ENCODE measurements around the gene LUZP2.

GRCh38 chr11:24653901-24654300 lies 157.0 kb downstream of the LUZP2 start:
- TF ChIP-seq, protein P1, sequence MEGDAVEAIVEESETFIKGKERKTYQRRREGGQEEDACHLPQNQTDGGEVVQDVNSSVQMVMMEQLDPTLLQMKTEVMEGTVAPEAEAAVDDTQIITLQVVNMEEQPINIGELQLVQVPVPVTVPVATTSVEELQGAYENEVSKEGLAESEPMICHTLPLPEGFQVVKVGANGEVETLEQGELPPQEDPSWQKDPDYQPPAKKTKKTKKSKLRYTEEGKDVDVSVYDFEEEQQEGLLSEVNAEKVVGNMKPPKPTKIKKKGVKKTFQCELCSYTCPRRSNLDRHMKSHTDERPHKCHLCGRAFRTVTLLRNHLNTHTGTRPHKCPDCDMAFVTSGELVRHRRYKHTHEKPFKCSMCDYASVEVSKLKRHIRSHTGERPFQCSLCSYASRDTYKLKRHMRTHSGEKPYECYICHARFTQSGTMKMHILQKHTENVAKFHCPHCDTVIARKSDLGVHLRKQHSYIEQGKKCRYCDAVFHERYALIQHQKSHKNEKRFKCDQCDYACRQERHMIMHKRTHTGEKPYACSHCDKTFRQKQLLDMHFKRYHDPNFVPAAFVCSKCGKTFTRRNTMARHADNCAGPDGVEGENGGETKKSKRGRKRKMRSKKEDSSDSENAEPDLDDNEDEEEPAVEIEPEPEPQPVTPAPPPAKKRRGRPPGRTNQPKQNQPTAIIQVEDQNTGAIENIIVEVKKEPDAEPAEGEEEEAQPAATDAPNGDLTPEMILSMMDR (conservative IDR thresholded peaks at IDR 0.05; ENCODE audit: low read depth, low read length) = no peak
- TF ChIP-seq EZH2 (IDR thresholded peaks at IDR 0.05; ENCODE audit: low read length, unreplicated experiment) (no peak), EZH2phosphoT487 (IDR thresholded peaks at IDR 0.05; ENCODE audit: borderline replicate concordance, low read length) (no peak)

All from PC-3 (cell line).